ENCODE data around the gene VAV1. TPM values are rescaled to one million over a fixed set of nuclear protein-coding genes. Genes with fewer than 3 reads are reported as not detected.
"Not testable (repeated sequence)": the region's sequence is repeated elsewhere in the genome, so short reads cannot be mapped to it uniquely, and the experiment has no call there.

Gene VAV1
- total RNA-seq, 4 donors from 2014 or later, result 1.7 to 4.3 (median 2.6) TPM

GRCh38 chr19:6760606-6761005 lies 11.9 kb upstream of the VAV1 start:
- H3K27ac ChIP-seq, result no peak overlapping the region
- WGBS, 2 donors, result 97 to 100% methylated on average over 7 to 15 of the region's 17 CpGs
- H3K4me1 ChIP-seq, result peaks cover 4% of the 10 kb centered on the region in 2 donors
- no peak for DNase-seq
- no peaks in the 10 kb centered on the region for H3K9me3 ChIP-seq
- H3K27me3 ChIP-seq, result no peaks in the 10 kb centered on the region
- H3K4me3 ChIP-seq (replicated peaks in 1 of 3), result no peak overlapping the region
- intact Hi-C loops (cut with DNase I), result no loop called here
- TF ChIP-seq POLR2A (IDR thresholded peaks at IDR 0.05) (no peak), CTCF (IDR thresholded peaks at IDR 0.05) (no peak)
- H3K36me3 ChIP-seq, result peaks cover 0 to 2% of the 10 kb centered on the region in 2 donors

DNA sequence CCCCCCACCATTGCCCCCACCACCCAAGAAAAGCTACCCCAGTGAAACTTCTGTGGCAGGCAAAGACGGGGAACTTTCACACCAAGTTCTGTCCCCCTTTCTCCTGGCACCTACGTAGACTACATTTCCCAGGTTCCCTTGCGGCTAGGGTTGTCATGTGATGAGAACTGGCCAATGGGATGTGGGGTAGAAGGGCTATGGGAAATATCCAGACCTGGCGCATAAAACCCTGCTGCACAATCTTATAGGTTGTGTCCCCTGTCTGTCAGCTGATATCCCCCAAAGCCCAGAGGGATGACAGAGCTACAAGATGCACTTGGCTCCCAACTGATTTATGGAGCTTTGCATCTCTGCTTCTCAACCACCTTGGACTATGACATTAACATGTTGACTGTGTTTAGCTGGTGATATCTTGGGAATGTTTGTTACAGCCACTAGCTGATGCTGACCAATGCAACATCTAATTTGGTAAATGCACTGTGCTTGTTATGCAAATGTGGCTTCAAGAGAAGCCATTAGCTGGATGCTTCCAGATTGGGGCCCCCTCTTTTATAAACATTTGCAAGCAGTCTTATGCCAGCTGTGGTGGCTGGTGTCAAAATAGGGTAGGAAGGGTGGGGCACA lies 11.3 kb upstream of the VAV1 start:
- intact Hi-C loops (cut with DNase I), result no loop called here
- 93 to 94% methylated on average over 4 of the region's 4 CpGs for WGBS, 2 donors
- peaks cover 0 to 2% of the 10 kb centered on the region in 2 donors for H3K36me3 ChIP-seq

DNA sequence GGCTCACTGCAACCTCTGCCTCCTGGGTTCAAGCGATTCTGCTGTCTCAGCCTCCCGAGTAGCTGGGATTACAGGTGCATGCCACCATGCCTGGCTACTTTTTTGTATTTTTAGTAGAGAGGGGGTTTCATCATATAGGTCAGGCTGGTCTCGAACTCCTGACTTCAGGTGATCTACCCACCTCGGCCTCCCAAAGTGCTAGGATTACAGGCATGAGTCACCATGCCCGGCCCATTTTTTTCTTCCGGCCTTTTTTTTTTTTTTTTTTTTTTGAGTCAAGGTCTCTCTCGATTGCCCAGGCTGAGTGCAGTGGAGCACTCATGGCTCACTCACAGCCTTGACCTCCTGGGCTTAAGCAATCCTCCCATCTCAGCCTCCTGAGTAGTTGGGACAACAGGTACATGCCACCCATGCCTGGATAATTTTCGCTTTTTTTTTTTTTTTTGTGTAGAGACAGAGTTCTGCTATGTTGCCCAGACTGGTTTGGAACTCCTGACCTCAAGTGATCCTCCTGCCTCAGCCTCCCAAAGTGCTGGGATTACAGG lies 10.2 kb upstream of the VAV1 start:
- H3K9me3 ChIP-seq; H3K27me3 ChIP-seq; H3K4me3 ChIP-seq (replicated peaks in 1 of 3); intact Hi-C loops (cut with DNase I); H3K27ac ChIP-seq; DNase-seq; H3K36me3 ChIP-seq: not testable (repeated sequence)
- WGBS, 2 donors, result 90 to 94% methylated on average over 8 of the region's 8 CpGs
- peaks cover 10 to 15% of the 10 kb centered on the region in 2 donors for H3K4me1 ChIP-seq

More for the DNA sequence above, 11.3 kb upstream of the VAV1 start:
- Histone ChIP-seq H3K4me3 (replicated peaks in 1 of 3) (no peak overlapping the region), H3K27me3 (no peaks in the 10 kb centered on the region), H3K4me1 (peaks cover 5 to 8% of the 10 kb centered on the region in 2 donors), H3K9me3 (no peaks in the 10 kb centered on the region), H3K27ac (no peak overlapping the region)
- TF ChIP-seq CTCF (IDR thresholded peaks at IDR 0.05), result no peak
- no peak for TF ChIP-seq POLR2A (IDR thresholded peaks at IDR 0.05)
- no peak for DNase-seq

- H3K27me3 ChIP-seq, result no peaks in the 10 kb centered on the region
- no peaks in the 10 kb centered on the region for H3K9me3 ChIP-seq
- peak overlapping the region; percentile 49 to 88 (median 81) for H3K27ac ChIP-seq
- H3K4me1 ChIP-seq, result peaks cover 16 to 21% of the 10 kb centered on the region in 2 donors
- DNase-seq, result peak; percentile 98
- peak overlapping the region in 1 of 3 donors; percentile 39 for H3K4me3 ChIP-seq (replicated peaks in 1 of 3)
- intact Hi-C loops (cut with DNase I), result no loop called here
- TF ChIP-seq POLR2A (IDR thresholded peaks at IDR 0.05) (peak; percentile 8 to 87), CTCF (IDR thresholded peaks at IDR 0.05) (no peak)
- WGBS, 2 donors, result 20 to 36% methylated on average over 8 of the region's 8 CpGs
- no peaks in the 10 kb centered on the region for H3K36me3 ChIP-seq
These were observed 6.7 kb upstream of the VAV1 start for GRCh38 chr19:6765738-6766356.

GRCh38 chr19:6766357-6767080 lies 6.0 kb upstream of the VAV1 start:
- Histone ChIP-seq H3K27me3 (no peaks in the 10 kb centered on the region), H3K4me3 (replicated peaks in 1 of 3) (peak overlapping the region in 2 of 3 donors; percentile 32 to 39), H3K9me3 (no peaks in the 10 kb centered on the region), H3K27ac (peak overlapping the region; percentile 21 to 88 (median 81)), H3K36me3 (no peaks in the 10 kb centered on the region), H3K4me1 (peaks cover 16 to 21% of the 10 kb centered on the region in 2 donors)
- DNase-seq, result no peak
- intact Hi-C loops (cut with DNase I), result no loop called here
- TF ChIP-seq CTCF (IDR thresholded peaks at IDR 0.05) (peak in 1 of 6 experiments; percentile 13), POLR2A (IDR thresholded peaks at IDR 0.05) (no peak)
- WGBS, 2 donors, result 17 to 20% methylated on average over 16 of the region's 16 CpGs

All from thyroid gland (tissue), 4 donors.